GM21447 (cell line): ENCODE data around the gene ITPR2.

Experiments
- ATAC-seq: cut with Tn5 transposase; IDR thresholded peaks from one replicate; pipeline ENCODE4 v1.9.1; 2021; ENCODE audit not compliant: unreplicated experiment

ITPR2 gene

GRCh38 chr12:26580619-26581018 is 252.4 kb downstream of the ITPR2 start:
- no peak for ATAC-seq

DNA sequence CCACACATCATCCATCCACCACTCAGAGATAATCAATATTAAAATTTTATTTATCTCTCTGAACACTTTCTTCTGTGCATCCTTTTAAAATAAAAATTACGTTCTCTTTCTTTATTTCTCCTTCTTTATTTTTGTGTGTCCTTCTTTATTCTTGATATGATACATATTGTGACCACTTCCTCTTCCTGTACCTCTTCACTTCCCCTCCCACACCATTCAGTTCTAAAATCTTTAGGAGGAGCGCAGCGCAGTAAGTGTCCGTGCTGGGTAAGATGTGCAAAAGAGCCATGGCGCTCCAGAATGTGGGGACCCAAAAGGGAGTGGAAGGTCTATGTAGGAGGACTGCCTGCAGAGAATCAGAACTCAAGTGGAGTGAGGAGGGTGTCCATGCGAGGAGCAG is 256.7 kb downstream of the ITPR2 start:
- ATAC-seq = no peak

GRCh38 chr12:26573225-26573909 is 259.6 kb downstream of the ITPR2 start:
- ATAC-seq = no peak

DNA sequence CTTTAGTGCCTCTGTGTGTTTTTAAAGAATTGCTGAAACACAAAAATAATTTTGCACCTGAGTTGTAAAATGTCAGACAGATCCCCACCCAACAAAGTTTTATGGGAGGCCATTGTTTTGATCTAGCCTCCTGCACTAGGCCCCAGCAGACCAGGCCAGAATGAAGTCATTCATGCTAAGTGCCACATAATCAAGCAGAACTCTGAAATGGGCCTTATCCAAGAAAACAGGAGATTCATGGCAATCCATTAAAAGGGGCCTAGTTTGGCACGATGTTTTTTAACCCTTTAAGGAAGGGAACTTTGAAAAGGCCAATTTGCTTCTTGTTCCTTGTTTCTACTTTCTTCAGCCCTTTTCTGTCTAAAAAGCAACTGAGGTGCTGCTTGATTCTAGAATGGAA is 260.9 kb downstream of the ITPR2 start:
- ATAC-seq = no peak

DNA sequence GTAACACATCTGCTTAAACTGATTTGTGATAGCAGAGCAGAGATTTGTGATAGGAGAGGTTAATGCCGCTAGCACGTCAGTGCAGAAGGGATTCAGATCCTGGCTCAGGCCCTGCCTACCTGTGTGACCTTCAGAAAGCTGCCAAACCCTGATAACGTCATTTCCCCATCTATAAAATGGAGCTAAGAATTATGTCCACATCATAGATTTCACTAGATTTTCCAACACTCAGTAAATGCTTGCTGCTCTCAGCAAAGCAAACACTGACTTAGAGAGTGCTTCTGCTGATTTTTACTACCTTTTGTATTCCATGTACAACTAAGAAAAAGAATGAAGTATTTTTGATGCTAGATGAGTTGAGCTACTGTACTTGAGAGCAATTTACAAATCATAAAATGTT is 261.4 kb downstream of the ITPR2 start:
- ATAC-seq = no peak

GRCh38 chr12:26567126-26567525 is 265.9 kb downstream of the ITPR2 start:
- ATAC-seq = no peak

DNA sequence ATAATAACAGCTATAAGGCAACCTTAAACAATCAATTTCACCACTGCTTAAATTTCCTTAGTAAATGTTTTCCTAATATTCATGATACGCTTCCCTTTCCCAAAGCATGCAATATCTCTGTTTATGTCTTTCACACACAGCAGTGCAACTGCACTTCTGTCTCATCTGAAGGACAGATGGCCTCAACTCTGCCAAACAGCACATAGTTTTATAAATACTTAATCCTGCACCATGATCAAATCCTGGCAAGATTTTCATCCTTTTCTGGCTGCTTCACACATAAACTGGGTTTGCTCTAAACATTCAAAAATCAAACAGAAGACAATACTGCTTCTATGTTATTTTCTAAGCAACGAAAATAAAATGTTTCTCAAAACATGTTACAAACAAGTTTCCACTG is 266.3 kb downstream of the ITPR2 start:
- ATAC-seq = no peak

GRCh38 chr12:26566186-26566585 is 266.8 kb downstream of the ITPR2 start:
- ATAC-seq = no peak

GRCh38 chr12:26564391-26564790 is 268.6 kb downstream of the ITPR2 start:
- ATAC-seq = no peak

DNA sequence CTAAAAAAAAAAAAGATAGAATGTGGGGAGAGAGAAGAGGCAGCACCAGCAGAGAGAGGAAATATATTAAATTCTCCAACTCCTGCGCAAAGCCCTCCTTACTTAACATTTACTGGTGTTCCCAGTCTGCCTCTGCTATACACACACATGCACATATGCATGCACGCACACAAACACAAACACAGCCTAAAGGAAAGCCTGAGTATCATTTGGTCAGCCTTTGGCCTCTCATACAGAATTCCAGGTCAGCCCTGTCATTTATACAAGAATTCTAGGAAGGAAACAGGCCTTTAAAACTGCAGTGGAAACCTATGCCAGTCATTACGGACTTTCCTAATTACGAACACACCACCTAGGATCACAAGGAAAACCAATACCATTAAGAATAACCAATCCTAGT is 269.4 kb downstream of the ITPR2 start:
- no peak for ATAC-seq

DNA sequence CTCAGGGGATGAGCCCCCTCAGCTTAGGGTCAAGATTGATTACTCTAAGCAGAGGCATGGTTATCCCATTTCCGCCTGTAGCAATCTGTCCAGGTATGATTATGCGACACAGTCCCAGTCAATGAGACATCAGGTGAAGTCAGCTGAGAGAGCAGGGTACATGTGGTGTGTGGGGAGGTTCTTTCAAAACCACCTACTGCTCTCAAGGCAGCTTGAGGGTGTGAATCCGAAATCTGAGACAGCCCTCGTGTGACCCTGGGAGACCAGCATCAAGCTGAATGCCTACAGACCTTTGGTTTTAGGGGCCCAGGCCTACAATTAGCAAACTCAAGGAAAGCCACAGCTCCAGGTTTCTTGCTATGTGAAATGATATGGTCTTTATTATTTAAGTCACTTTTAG is 275.7 kb downstream of the ITPR2 start:
- no peak for ATAC-seq

DNA sequence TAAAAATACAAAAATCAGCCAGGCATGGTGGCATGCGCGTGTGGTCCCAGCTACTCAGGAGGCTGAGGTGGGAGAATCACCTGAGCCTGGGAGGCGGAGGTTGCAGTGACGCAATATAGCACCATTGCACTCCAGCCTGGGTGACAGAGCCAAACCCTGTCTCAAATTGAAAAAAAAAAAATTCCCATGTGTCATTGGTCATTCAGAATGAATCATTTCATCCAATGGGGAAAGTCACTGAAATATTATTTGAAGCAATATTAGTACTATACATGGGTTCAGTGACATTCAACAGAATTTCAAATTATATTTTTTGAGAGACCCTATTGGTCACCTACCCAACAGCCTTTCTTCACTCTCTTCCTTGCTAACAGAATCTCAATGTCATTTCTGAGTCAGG is 276.1 kb downstream of the ITPR2 start:
- ATAC-seq = no peak

- no peak for ATAC-seq
These were observed 277.9 kb downstream of the ITPR2 start for GRCh38 chr12:26555139-26555538.

DNA sequence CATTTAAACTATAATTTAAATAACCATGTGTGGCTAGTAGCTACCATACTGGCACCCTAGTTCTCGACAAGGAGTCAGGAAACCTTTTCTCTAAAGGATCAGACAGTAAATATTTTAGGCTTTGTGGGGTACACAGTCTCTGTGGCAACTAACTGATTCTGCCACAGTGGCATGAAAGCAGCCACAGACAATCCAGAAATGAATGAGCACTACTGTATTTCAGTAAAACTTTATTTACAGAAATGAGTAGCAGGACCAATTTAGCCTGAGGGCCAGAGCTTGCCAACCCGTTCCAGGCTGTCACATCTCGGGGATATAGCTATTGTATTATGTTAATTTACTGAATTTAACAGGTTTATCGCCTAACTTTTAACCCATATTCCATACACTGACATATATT is 278.7 kb downstream of the ITPR2 start:
- ATAC-seq = no peak

DNA sequence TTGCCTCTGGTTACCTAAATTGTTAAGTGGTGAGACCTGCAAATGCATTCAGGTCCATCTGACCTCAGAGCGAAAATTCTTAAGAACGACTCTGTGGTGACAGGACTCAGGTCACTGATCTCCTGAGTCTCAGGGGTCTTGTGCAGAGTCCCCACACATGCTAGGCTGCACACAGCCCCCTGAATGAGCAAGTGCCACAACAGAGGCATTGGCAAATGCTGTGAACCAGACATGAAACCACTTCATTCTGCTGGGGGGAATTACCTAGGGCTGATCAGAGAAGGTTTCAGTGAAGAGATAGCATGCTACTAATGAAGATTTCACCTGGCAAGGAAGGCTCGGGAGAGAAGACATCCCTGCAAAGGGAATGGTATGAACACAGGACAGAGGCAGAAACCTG is 281.6 kb downstream of the ITPR2 start:
- no peak for ATAC-seq

- ATAC-seq = no peak
These were observed 284.8 kb downstream of the ITPR2 start for GRCh38 chr12:26548227-26548626.

- no peak for ATAC-seq
These were observed 286.3 kb downstream of the ITPR2 start for GRCh38 chr12:26546535-26547314.

- ATAC-seq = no peak
These were observed 293.9 kb downstream of the ITPR2 start for GRCh38 chr12:26539131-26539530.

DNA sequence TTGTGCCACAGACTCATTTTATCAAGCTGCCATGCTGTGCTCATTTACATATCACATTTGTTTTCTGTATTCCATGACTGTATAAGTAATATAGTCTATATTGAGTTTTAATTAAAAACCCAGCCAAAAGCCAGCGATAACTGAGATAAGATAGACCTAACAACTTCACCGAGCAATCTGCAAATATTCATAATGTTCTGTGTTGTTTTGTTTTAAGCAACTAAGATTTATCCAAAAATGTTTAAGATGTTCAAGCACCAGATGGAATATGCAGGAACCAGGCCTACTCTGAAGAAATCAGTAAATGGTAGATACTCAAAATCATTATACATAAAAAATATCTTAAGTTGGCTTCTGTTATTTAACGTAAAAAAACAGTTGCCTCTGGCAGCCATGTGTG is 295.3 kb downstream of the ITPR2 start:
- no peak for ATAC-seq

DNA sequence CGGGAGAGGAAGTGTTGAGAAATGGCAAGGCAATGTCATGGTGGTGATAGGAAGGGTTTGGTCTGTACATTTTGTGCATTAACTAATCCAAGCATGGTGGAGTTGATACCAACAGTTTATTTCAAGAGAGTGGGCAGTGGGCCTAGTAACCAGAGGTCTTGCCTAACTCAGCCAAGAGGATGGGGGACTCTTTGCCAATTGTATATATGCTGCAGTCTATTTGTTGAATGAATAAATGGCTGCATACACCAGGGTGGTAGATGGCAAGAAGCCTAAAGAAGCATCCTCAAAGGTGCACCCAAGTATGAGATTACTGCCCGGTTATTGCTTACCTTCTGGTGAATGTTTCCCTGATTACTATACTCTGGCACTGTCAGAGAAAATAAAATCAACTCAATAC is 295.9 kb downstream of the ITPR2 start:
- ATAC-seq = no peak

DNA sequence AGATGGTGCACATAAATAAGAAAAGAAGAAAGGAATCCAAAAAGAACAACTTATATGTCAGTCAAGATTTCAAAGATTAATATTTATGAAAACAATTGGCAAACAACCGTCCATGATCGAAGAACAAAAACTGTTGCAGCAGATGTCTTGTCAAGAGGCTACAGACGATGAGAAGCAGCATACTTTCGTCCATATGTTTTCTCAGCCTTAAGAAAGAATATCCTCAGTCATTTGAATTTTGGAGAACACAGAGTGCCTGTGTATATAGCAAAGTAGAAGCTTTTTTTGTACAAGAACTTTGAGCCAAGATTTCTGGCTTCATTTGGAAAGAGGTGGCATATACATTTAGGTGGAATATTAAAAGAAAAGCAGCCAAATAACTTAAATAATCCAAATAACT is 297.2 kb downstream of the ITPR2 start:
- no peak for ATAC-seq

- no peak for ATAC-seq
These were observed 298.9 kb downstream of the ITPR2 start for GRCh38 chr12:26534071-26534470.

- ATAC-seq = no peak
These were observed 299.8 kb downstream of the ITPR2 start for GRCh38 chr12:26533211-26533610.
